Measurements from ENCODE around the gene SLC35G6. TPM values are rescaled to one million over a fixed set of nuclear protein-coding genes. Genes with fewer than 3 reads are reported as not detected.

SLC35G6 gene
- total and polyA plus RNA-seq, 2 of the 13 experiments (the other 11 are each of a cell fraction or from before 2014, with no cell fraction given): 0.07 TPM; not detected in 1

- TF ChIP-seq PAWR (CRISPR knock-in tag; IDR thresholded peaks at IDR 0.05; ENCODE audit: borderline replicate concordance) (no peak; the same call in 1 of the 2 replicates), ZNF670 (CRISPR knock-in tag; IDR thresholded peaks at IDR 0.05; ENCODE audit: borderline replicate concordance) (no peak), ZNF512 (CRISPR knock-in tag; IDR thresholded peaks at IDR 0.05) (no peak), TOE1 (CRISPR knock-in tag; IDR thresholded peaks at IDR 0.05) (peak; percentile 59; the same call in 1 of the 2 replicates), DNMT3B (CRISPR knock-in tag; conservative IDR thresholded peaks at IDR 0.05) (0 out of 2 replicates have a peak, but pooled peaks have one; percentile 77), RNF219 (CRISPR knock-in tag; IDR thresholded peaks at IDR 0.05) (no peak), KIAA2018 (CRISPR knock-in tag; IDR thresholded peaks at IDR 0.05; ENCODE audit: borderline replicate concordance) (no peak), SRSF9 (IDR thresholded peaks at IDR 0.05; ENCODE audit: borderline replicate concordance, insufficient read depth, low read depth, low read length, poor library complexity, severe bottlenecking) (no peak), ZNF280D (CRISPR knock-in tag; IDR thresholded peaks at IDR 0.05) (peak; percentile 84)
- TF ChIP-seq, protein P1, sequence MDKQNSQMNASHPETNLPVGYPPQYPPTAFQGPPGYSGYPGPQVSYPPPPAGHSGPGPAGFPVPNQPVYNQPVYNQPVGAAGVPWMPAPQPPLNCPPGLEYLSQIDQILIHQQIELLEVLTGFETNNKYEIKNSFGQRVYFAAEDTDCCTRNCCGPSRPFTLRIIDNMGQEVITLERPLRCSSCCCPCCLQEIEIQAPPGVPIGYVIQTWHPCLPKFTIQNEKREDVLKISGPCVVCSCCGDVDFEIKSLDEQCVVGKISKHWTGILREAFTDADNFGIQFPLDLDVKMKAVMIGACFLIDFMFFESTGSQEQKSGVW (CRISPR knock-in tag; IDR thresholded peaks at IDR 0.05; ENCODE audit: borderline replicate concordance): peak; percentile 40; the same call in 1 of the 2 replicates
These were observed 3.0 kb downstream of the SLC35G6 start, which contains the start of gene POLR2A (continued) for GRCh38 chr17:7484067-7484918.

Data from HepG2 (cell line).